Pancreas (tissue), 10 donors: ENCODE results near the gene FOXO6. TPM values are rescaled to one million over a fixed set of nuclear protein-coding genes. Genes with fewer than 3 reads are reported as not detected.
A peak's percentile ranks its signal among the peaks of the same experiment; 100 is the strongest.

Source experiments
- ATAC-seq, 4 donors: fragments of 200-7000 bp; cut with Tn5 transposase; one replicate each; pipeline versions ENCODE4 v1.8.0 to v1.9.1; 2020; ENCODE audit warnings: mild to moderate bottlenecking in 4 of 4, moderate library complexity in 4 of 4
- DNase-seq, 6 donors: peaks; one replicate each; pipeline ENCODE4 v3.0.0-alpha.2; 2020
- FAIRE-seq: peaks from 2 replicates; lab custom pipeline; 2012; peaks lifted over from hg19 to GRCh38; lab: Jason Lieb, UNC
- H3K27ac ChIP-seq, 4 donors: fragments of 200-600 bp; sonication (generic); 1 replicate in 3 of 4; 2 replicates in 1 of 4; pipeline versions ENCODE4 v1.5.0 to v1.8.0; 2020
- H3K27me3 ChIP-seq, 4 donors: fragments of 200-600 bp; one replicate each; pipeline ENCODE4 v1.8.0; 2021
- H3K36me3 ChIP-seq, 3 donors: fragments of 200-600 bp; sonication (generic) in 1 of 3; one replicate each; pipeline versions ENCODE4 v1.5.0 to v1.8.0; 2020 to 2021
- H3K4me1 ChIP-seq, 3 donors: fragments of 200-600 bp; one replicate each; pipeline ENCODE4 v1.8.0; 2021
- H3K4me3 ChIP-seq, 4 donors: fragments of 200-600 bp; sonication (generic) in 2 of 4; one replicate each; pipeline versions ENCODE4 v1.5.0 to v1.8.0; 2020 to 2021
- H3K9me3 ChIP-seq, 4 donors: fragments of 200-600 bp; one replicate each; pipeline ENCODE4 v1.8.0; 2021
- WGBS, 2 donors: extraction: QIAGEN DNeasy Blood & Tissue Kit; methylation state at CpG; one replicate each; pipeline ENCODE4 v1.1.7; 2013; 5-methylcytosine and 5-hydroxymethylcytosine counted together
- intact Hi-C, 3 donors: fragments of 100-400 bp; cut with DNase I; formaldehyde crosslinking; loops; one replicate each; pipeline versions ENCODE4 v1.11.1 to v1.14.2; 2022
- polyA plus RNA-seq, 2 donors: library from polyadenylated mRNA; stranded (reverse); fragments of 200-250 nt; gene quantifications; one replicate each; pipeline ENCODE4 v1.2.3, GENCODE V29; 2013
- total RNA-seq, 6 donors: library from RNA; stranded (reverse); fragmentation: NEBNext Ultra II Directional in 4 of 6; extraction: Animal tissue kit (Norgen Biotek cat#: 25700) in 4 of 6; gene quantifications; one replicate each; pipeline versions ENCODE4 v1.2.1 to v1.2.4, GENCODE V29; 2021 to 2023
- TF ChIP-seq, protein P1 (sequence below), 4 donors: fragments of 200-600 bp; sonication (generic) in 3 of 4; IDR thresholded peaks; one replicate each; pipeline versions ENCODE4 v1.5.0 to v1.8.0; 2021; ENCODE audit warnings: antibody characterized with exemption in 4 of 4
- donor health status: healthy with polysubstance abuse.
- donor health status: DM: no; HTN: no; CAD: no; lungs with moderate emphysema.
- donor health status: DM: no; HTN: no; CAD: no.
- donor health status: control.
- donor health status: control.
- donor health status: Bipolar disorder and iron deficiency.
- donor health status: DM: yes; HTN: yes; CAD: no.
- donor health status: DM: no; HTN: no; CAD: no.
- donor health status: DM: no; HTN: no; CAD: no.
- donor health status: DM: yes; HTN: yes; CAD: no.

The FOXO6 gene
- total and polyA plus RNA-seq, 8 donors: 0.79 to 2.0 (median 1.2) TPM

DNA sequence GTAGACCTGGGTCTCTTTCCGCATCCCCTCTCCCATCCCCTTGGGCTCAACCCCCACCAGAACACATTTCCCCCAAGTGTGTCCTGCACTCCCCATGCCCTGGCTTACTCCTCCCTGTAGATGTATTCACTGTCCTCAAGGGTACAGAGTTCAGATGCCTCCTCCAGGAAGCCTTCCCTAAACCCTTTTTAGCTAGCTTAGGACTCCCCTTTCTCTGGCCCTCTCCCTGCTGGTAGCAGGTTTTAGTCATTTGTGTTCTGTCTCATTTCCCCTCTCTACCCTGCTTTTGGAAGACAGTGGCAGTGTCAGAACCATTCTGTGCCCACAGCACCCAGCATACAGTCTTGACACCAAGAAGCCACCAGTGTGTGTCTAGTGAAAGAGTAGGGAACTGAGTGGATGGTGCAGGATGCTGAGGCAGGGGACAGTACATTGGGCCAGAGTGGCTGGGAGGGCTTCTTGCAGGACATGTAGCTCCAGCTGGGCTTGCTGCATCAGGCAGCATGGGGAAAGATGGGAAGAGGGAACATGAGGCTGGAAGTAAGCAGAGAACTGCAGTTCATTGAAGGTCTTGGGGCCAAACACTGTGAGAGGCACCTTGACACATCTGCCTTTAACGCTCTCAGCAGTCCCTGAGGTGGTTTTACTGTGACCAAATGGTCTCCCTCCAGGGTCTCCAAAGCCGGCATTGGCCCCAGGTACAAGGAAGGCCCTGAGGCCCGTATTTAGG lies 2.5 kb downstream of the FOXO6 start:
- no peak for FAIRE-seq
- Histone ChIP-seq H3K4me1 (peaks cover 0 to 5% (median 4%) of the 10 kb centered on the region in 3 donors), H3K27ac (no peak overlapping the region), H3K27me3 (no peaks in the 10 kb centered on the region), H3K36me3 (no peaks in the 10 kb centered on the region), H3K9me3 (no peaks in the 10 kb centered on the region), H3K4me3 (no peak overlapping the region)
- DNase-seq: peak in 1 of 6 donors; percentile 33
- TF ChIP-seq, protein P1, sequence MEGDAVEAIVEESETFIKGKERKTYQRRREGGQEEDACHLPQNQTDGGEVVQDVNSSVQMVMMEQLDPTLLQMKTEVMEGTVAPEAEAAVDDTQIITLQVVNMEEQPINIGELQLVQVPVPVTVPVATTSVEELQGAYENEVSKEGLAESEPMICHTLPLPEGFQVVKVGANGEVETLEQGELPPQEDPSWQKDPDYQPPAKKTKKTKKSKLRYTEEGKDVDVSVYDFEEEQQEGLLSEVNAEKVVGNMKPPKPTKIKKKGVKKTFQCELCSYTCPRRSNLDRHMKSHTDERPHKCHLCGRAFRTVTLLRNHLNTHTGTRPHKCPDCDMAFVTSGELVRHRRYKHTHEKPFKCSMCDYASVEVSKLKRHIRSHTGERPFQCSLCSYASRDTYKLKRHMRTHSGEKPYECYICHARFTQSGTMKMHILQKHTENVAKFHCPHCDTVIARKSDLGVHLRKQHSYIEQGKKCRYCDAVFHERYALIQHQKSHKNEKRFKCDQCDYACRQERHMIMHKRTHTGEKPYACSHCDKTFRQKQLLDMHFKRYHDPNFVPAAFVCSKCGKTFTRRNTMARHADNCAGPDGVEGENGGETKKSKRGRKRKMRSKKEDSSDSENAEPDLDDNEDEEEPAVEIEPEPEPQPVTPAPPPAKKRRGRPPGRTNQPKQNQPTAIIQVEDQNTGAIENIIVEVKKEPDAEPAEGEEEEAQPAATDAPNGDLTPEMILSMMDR (IDR thresholded peaks at IDR 0.05): no peak
- 95 to 100% methylated on average over 4 of the region's 4 CpGs for WGBS, 2 donors
- ATAC-seq: no peak
- intact Hi-C loops: no loop called here

DNA sequence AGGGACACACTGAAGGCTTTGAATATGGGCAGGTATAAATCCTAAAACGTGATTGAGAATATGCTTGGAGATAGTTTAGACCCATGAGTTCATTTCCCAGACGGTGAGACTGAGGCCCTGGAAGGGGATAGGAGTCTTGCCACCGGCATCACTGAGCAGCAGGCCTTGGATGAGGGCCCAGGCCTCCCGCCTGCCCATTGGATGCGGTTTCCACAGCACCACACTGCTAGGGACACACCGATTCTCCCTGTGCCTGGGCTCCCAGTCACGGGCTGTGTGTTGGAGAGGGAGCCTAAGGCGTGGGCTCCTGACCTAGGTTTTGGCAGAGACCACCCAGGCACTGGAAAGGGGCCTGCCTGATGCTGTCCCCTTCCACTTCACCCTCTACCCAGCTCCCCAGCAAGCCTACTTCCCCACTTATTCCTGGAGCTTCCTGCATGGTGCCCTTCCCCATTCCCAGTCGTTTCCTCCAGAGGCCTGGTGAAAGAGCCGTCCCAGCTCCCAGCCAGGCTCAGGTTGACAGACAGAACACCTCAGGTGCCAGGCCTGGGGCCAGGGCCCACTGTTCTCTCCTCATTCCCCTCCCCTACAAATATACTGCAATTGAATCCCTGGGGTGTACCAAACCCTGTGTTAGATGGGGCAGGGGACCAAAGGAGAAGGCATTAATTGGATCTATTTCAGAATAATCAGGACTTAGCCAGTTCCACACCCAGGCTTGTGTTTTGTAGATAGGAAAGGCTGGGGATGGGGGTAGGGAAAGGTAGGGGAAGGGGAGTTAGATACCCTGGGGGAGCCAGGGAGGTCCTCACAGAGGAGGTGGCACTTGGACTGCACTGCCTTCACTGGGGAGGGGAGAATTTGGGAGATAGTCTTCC lies 3.4 kb downstream of the FOXO6 start:
- no peaks in the 10 kb centered on the region for H3K9me3 ChIP-seq
- H3K27me3 ChIP-seq: no peaks in the 10 kb centered on the region
- peak overlapping the region in 2 of 4 donors; percentile 75 for H3K27ac ChIP-seq
- peaks cover 0 to 5% (median 4%) of the 10 kb centered on the region in 3 donors for H3K4me1 ChIP-seq
- WGBS, 2 donors: 84 to 85% methylated on average over 10 of the region's 10 CpGs
- H3K36me3 ChIP-seq: no peaks in the 10 kb centered on the region
- ATAC-seq: no peak
- TF ChIP-seq, protein P1 (IDR thresholded peaks at IDR 0.05): no peak
- no peak for FAIRE-seq
- peak in 1 of 6 donors; percentile 6 for DNase-seq
- intact Hi-C loops: no loop called here
- no peak overlapping the region for H3K4me3 ChIP-seq

DNA sequence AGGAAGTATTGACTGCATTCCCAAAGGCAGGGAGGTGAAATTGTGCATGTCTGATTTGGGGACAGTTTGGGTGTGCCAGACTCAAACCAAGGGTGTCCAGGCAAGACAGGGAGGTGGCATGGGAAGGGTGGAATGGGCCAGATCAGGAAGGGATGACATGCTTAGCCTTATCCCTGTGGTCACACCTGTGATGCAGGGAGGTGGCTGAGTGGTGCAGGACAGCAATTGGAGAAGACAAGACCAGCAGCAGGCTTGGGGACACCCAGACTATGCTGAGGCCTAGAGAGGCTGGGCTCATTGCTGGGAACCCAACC lies 4.0 kb downstream of the FOXO6 start:
- FAIRE-seq (no peak), ATAC-seq (no peak), DNase-seq (no peak)
- Histone ChIP-seq H3K4me3 (no peak overlapping the region), H3K27me3 (no peaks in the 10 kb centered on the region), H3K9me3 (no peaks in the 10 kb centered on the region), H3K36me3 (no peaks in the 10 kb centered on the region), H3K4me1 (peaks cover 0 to 5% (median 4%) of the 10 kb centered on the region in 3 donors), H3K27ac (peak overlapping the region in 3 of 4 donors; percentile 60 to 75 (median 75))
- intact Hi-C loops: no loop called here
- TF ChIP-seq, protein P1 (IDR thresholded peaks at IDR 0.05): no peak

DNA sequence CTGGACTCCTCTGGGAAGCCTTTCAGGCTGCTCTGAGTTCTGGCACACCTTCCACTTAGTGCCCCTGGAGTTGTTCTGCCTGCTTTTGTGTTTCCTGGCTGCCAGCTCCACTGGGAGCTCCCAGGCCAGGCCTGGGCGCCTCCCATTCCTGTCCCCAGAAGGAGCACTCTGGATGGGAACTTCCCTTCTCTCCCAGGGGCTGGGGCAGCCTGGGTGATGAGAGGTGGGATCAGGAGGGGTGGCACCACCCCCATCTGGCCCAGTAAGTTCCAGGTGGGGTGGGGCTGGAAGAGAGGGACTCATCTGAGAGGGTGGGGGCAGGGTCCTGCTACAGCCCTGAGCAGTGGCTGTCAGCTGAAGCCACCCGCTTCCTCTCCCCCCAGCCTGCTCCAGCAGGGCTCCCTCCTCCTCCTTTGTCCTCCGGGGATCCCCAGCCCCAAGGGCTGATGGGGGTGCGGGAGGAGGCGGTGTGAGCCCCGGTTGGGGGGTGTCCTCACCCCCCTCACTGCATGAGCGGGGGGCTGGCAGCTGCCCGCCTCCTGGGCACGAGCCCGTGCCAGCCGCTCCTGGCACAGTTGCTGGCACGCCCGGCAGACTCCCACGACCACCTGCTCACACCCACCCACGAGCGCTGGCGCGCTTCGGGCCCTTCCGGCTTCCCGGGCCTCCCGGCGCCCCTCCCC lies 4.7 kb downstream of the FOXO6 start:
- peak in 4 of 6 donors; percentile 53 to 82 (median 58) for DNase-seq
- intact Hi-C loops: no loop called here

More for the DNA sequence above, 4.7 kb downstream of the FOXO6 start:
- peak overlapping the region; percentile 60 to 75 (median 68) for H3K27ac ChIP-seq
- ATAC-seq: peak; percentile 11 to 26 (median 14)
- peaks cover 0 to 5% (median 4%) of the 10 kb centered on the region in 3 donors for H3K4me1 ChIP-seq
- no peaks in the 10 kb centered on the region for H3K27me3 ChIP-seq
- no peak for FAIRE-seq
- peak overlapping the region; percentile 29 to 62 (median 42) for H3K4me3 ChIP-seq
- TF ChIP-seq, protein P1 (IDR thresholded peaks at IDR 0.05): no peak
- H3K9me3 ChIP-seq: no peaks in the 10 kb centered on the region
- WGBS, 2 donors: 7 to 9% methylated on average over 10 to 22 of the region's 23 CpGs
- no peaks in the 10 kb centered on the region for H3K36me3 ChIP-seq
